Neuronal stem cell (in vitro differentiated cells): ENCODE measurements around the gene IFNA8.
"Not testable (repeated sequence)": the region's sequence is repeated elsewhere in the genome, so short reads cannot be mapped to it uniquely, and the experiment has no call there.

Experiments
- DNase-seq: peaks from one replicate; pipeline ENCODE4 v3.0.0-alpha.2; 2013; ENCODE audit warnings: low spot score
- H2AFZ ChIP-seq: one replicate; pipeline ENCODE4 v1.6.1; 2013; ENCODE audit warnings: mild to moderate bottlenecking, low read length, inconsistent platforms
- H2AK5ac ChIP-seq: 2 replicates; pipeline ENCODE4 v1.6.1; 2013; ENCODE audit warnings: low read depth, mild to moderate bottlenecking, inconsistent platforms, low read length, moderate library complexity, mixed read lengths
- H2BK120ac ChIP-seq: 2 replicates; pipeline ENCODE4 v1.6.1; 2013; ENCODE audit warnings: low read depth, mild to moderate bottlenecking, inconsistent platforms, low read length, moderate library complexity, mixed read lengths
- H2BK12ac ChIP-seq: one replicate; pipeline ENCODE4 v1.6.1; 2013; ENCODE audit warnings: low read length, inconsistent platforms
- H2BK15ac ChIP-seq: 2 replicates; pipeline ENCODE4 v1.6.1; 2013; ENCODE audit warnings: mild to moderate bottlenecking, low read length, inconsistent platforms, mixed read lengths
- H2BK5ac ChIP-seq: one replicate; pipeline ENCODE4 v1.6.1; 2013; ENCODE audit warnings: inconsistent platforms, mild to moderate bottlenecking, low read length, moderate library complexity
- H3K14ac ChIP-seq: one replicate; pipeline ENCODE4 v1.6.1; 2013; ENCODE audit warnings: low read length, inconsistent platforms
- H3K18ac ChIP-seq: 2 replicates; pipeline ENCODE4 v1.6.1; 2013; ENCODE audit warnings: low read length, inconsistent platforms
- H3K23ac ChIP-seq: 2 replicates; pipeline ENCODE4 v1.6.1; 2013; ENCODE audit warnings: low read depth, mild to moderate bottlenecking, mixed read lengths, low read length, inconsistent platforms; ENCODE audit not compliant: poor library complexity
- H3K27ac ChIP-seq: replicated peaks from 3 replicates; pipeline ENCODE4 v1.5.1; 2013; ENCODE audit warnings: low read length, inconsistent platforms
- H3K27me3 ChIP-seq, 3 experiments: 2 replicates each; pipeline ENCODE4 v1.6.1; 2013; ENCODE audit warnings: low read length in 3 of 3, mild to moderate bottlenecking in 2 of 3, inconsistent platforms in 1 of 3, low read depth in 1 of 3, mixed read lengths in 1 of 3, moderate library complexity in 1 of 3; ENCODE audit not compliant: control insufficient read depth in 3 of 3, insufficient read depth in 3 of 3
- H3K36me3 ChIP-seq, 2 donors: replicated peaks in 1 of 2; 2 replicates each; pipeline ENCODE4 v1.6.1; 2013; ENCODE audit warnings: low read length in 2 of 2; ENCODE audit not compliant: control insufficient read depth in 2 of 2, insufficient read depth in 2 of 2
- H3K4ac ChIP-seq: 2 replicates; pipeline ENCODE4 v1.6.1; 2013; ENCODE audit warnings: inconsistent platforms, mild to moderate bottlenecking, low read length, moderate library complexity
- H3K4me1 ChIP-seq, 2 donors: 1 replicate in 1 of 2; 2 replicates in 1 of 2; pipeline ENCODE4 v1.6.1; 2013; ENCODE audit warnings: low read length in 2 of 2, low read depth in 1 of 2; ENCODE audit not compliant: control insufficient read depth in 2 of 2, insufficient read depth in 1 of 2
- H3K4me2 ChIP-seq: one replicate; pipeline ENCODE4 v1.6.1; 2013; ENCODE audit warnings: mild to moderate bottlenecking, low read length, inconsistent platforms; ENCODE audit not compliant: insufficient read depth, poor library complexity, severe bottlenecking
- H3K4me3 ChIP-seq, 2 donors: 2 replicates each; pipeline ENCODE4 v1.5.1; 2013; ENCODE audit warnings: low read length in 2 of 2, mild to moderate bottlenecking in 2 of 2, inconsistent platforms in 1 of 2, moderate library complexity in 1 of 2
- H3K79me1 ChIP-seq: one replicate; pipeline ENCODE4 v1.6.1; 2013; ENCODE audit warnings: low read depth, mild to moderate bottlenecking, inconsistent platforms, low read length, moderate library complexity
- H3K9ac ChIP-seq: one replicate; pipeline ENCODE4 v1.6.1; 2013; ENCODE audit warnings: mild to moderate bottlenecking, low read depth, low read length, inconsistent platforms; ENCODE audit not compliant: poor library complexity
- H3K9me3 ChIP-seq, 2 donors: replicated peaks in 1 of 2; 2 replicates each; pipeline versions ENCODE3 to v1.6.1; 2013; ENCODE audit warnings: low read length in 2 of 2, mild to moderate bottlenecking in 2 of 2, inconsistent platforms in 1 of 2, low read depth in 1 of 2, mixed read lengths in 1 of 2, moderate library complexity in 1 of 2; ENCODE audit not compliant: control insufficient read depth in 2 of 2, insufficient read depth in 1 of 2
- H4K8ac ChIP-seq: one replicate; pipeline ENCODE4 v1.6.1; 2013; ENCODE audit warnings: low read depth, mild to moderate bottlenecking, inconsistent platforms, low read length, moderate library complexity
- H4K91ac ChIP-seq: one replicate; pipeline ENCODE4 v1.6.1; 2013; ENCODE audit warnings: low read length, low read depth, mild to moderate bottlenecking, inconsistent platforms; ENCODE audit not compliant: poor library complexity
- WGBS, 2 donors: extraction: QIAGEN DNeasy Blood & Tissue Kit; methylation state at CpG; one replicate each; pipeline ENCODE4 v1.1.7; 2013; ENCODE audit warnings: missing lambda C conversion rate in 2 of 2, mixed read lengths in 1 of 2; ENCODE audit not compliant: insufficient read length in 2 of 2, insufficient replicate concordance in 1 of 2; ENCODE audit errors: extremely low coverage in 2 of 2; 5-methylcytosine and 5-hydroxymethylcytosine counted together

The IFNA8 gene

GRCh38 chr9:21429191-21429590 is 20.3 kb downstream of the IFNA8 start:
- Histone ChIP-seq H3K23ac (no peak overlapping the region), H2BK5ac (no peak overlapping the region), H3K4ac (no peak overlapping the region), H3K4me1 (no peaks in the 10 kb centered on the region), H3K27me3 (no peaks in the 10 kb centered on the region), H3K9ac (no peak overlapping the region), H2BK15ac (no peak overlapping the region), H3K79me1 (no peaks in the 10 kb centered on the region), H3K4me2 (no peak overlapping the region), H3K9me3 (no peaks in the 10 kb centered on the region), H3K14ac (no peak overlapping the region), H3K27ac (no peak overlapping the region), H3K36me3 (no peaks in the 10 kb centered on the region), H3K18ac (no peak overlapping the region), H2AK5ac (no peak overlapping the region), H4K91ac (no peak overlapping the region), H2BK120ac (no peak overlapping the region), H3K4me3 (no peak overlapping the region), H2BK12ac (no peak overlapping the region), H4K8ac (no peak overlapping the region), H2AFZ (no peak overlapping the region)
- 100% methylated on average over 1 of the region's 2 CpGs; no CpG with 5 or more reads in 1 of the 2 donors for WGBS, 2 donors
- no peak for DNase-seq

GRCh38 chr9:21432672-21433425 is 23.9 kb downstream of the IFNA8 start:
- no CpG with 5 or more reads among the region's 2 CpGs for WGBS, 2 donors
- H3K4ac ChIP-seq: no peak overlapping the region
- no peak overlapping the region for H3K9ac ChIP-seq
- no peak overlapping the region for H3K23ac ChIP-seq
- H3K27me3 ChIP-seq: no peaks in the 10 kb centered on the region
- no peak overlapping the region for H3K4me3 ChIP-seq
- no peaks in the 10 kb centered on the region for H3K79me1 ChIP-seq
- H4K8ac ChIP-seq: no peak overlapping the region
- no peak overlapping the region for H2AK5ac ChIP-seq
- no peak overlapping the region for H2BK120ac ChIP-seq
- H3K18ac ChIP-seq: no peak overlapping the region
- H3K36me3 ChIP-seq: no peaks in the 10 kb centered on the region
- H3K4me1 ChIP-seq: no peaks in the 10 kb centered on the region
- no peaks in the 10 kb centered on the region for H3K9me3 ChIP-seq
- H3K4me2 ChIP-seq: no peak overlapping the region
- H2BK5ac ChIP-seq: no peak overlapping the region
- no peak overlapping the region for H4K91ac ChIP-seq
- no peak for DNase-seq
- H2BK12ac ChIP-seq: no peak overlapping the region
- no peak overlapping the region for H2BK15ac ChIP-seq
- H3K14ac ChIP-seq: no peak overlapping the region
- H2AFZ ChIP-seq: no peak overlapping the region
- H3K27ac ChIP-seq: no peak overlapping the region

- H3K27me3 ChIP-seq: no peaks in the 10 kb centered on the region
- no peak overlapping the region for H3K27ac ChIP-seq
- no peak overlapping the region for H3K4me3 ChIP-seq
- H3K9ac ChIP-seq: no peak overlapping the region
- H2BK12ac ChIP-seq: no peak overlapping the region
- no peaks in the 10 kb centered on the region for H3K79me1 ChIP-seq
- no peak overlapping the region for H2BK5ac ChIP-seq
- no peaks in the 10 kb centered on the region for H3K9me3 ChIP-seq
- no peak overlapping the region for H4K91ac ChIP-seq
- H3K4ac ChIP-seq: no peak overlapping the region
- H2BK15ac ChIP-seq: no peak overlapping the region
- H4K8ac ChIP-seq: no peak overlapping the region
- H3K36me3 ChIP-seq: no peaks in the 10 kb centered on the region
- DNase-seq: no peak
- H2AK5ac ChIP-seq: no peak overlapping the region
- H3K4me1 ChIP-seq: no peaks in the 10 kb centered on the region
- no peak overlapping the region for H2AFZ ChIP-seq
- no peak overlapping the region for H3K23ac ChIP-seq
- H2BK120ac ChIP-seq: no peak overlapping the region
- H3K14ac ChIP-seq: no peak overlapping the region
- no peak overlapping the region for H3K18ac ChIP-seq
- no peak overlapping the region for H3K4me2 ChIP-seq
- no CpG with 5 or more reads among the region's 9 CpGs for WGBS, 2 donors
Measured at GRCh38 chr9:21434202-21435014, 25.5 kb downstream of the IFNA8 start.

- H3K27ac ChIP-seq, H4K8ac ChIP-seq, H3K4me3 ChIP-seq, H3K14ac ChIP-seq, DNase-seq, H3K18ac ChIP-seq, H2AFZ ChIP-seq, H2BK12ac ChIP-seq, H3K4me2 ChIP-seq, H4K91ac ChIP-seq, H3K79me1 ChIP-seq, H3K9me3 ChIP-seq, H3K23ac ChIP-seq, H3K36me3 ChIP-seq, H2BK15ac ChIP-seq, H3K27me3 ChIP-seq, H2AK5ac ChIP-seq, H2BK5ac ChIP-seq, H3K4me1 ChIP-seq, H3K4ac ChIP-seq, H2BK120ac ChIP-seq, H3K9ac ChIP-seq: not testable (repeated sequence)
- no CpG with 5 or more reads among the region's 7 CpGs for WGBS, 2 donors
Measured at GRCh38 chr9:21435015-21435383, 26.1 kb downstream of the IFNA8 start.
